Kidney capillary endothelial cell (primary cell): ENCODE data around the gene FGF4.

Experiments used
- DNase-seq: peaks from one replicate; pipeline ENCODE4 v3.0.0-alpha.2; 2018; ENCODE audit warnings: low spot score

The FGF4 gene

GRCh38 chr11:69807106-69807815 is 32.1 kb upstream of the FGF4 start:
- no peak for DNase-seq

- no peak for DNase-seq
These were observed 29.8 kb upstream of the FGF4 start for GRCh38 chr11:69804769-69805508.

GRCh38 chr11:69803604-69804218 is 28.6 kb upstream of the FGF4 start:
- DNase-seq = no peak

GRCh38 chr11:69803022-69803421 is 27.9 kb upstream of the FGF4 start:
- DNase-seq = no peak

- DNase-seq = no peak
These were observed 27.4 kb upstream of the FGF4 start for GRCh38 chr11:69802590-69802989.

- DNase-seq = no peak
These were observed 26.6 kb upstream of the FGF4 start for GRCh38 chr11:69801513-69802335.

- no peak for DNase-seq
These were observed 25.1 kb upstream of the FGF4 start for GRCh38 chr11:69800278-69800677.

- DNase-seq = peak; percentile 23
These were observed 24.4 kb upstream of the FGF4 start for GRCh38 chr11:69799582-69799981.

- no peak for DNase-seq
These were observed 24.0 kb upstream of the FGF4 start for GRCh38 chr11:69799097-69799496.

GRCh38 chr11:69797737-69798528 is 22.8 kb upstream of the FGF4 start:
- DNase-seq = no peak

- DNase-seq = no peak
These were observed 22.0 kb upstream of the FGF4 start for GRCh38 chr11:69797156-69797555.

- no peak for DNase-seq
These were observed 20.9 kb upstream of the FGF4 start for GRCh38 chr11:69796063-69796462.

- DNase-seq = no peak
These were observed 16.4 kb upstream of the FGF4 start for GRCh38 chr11:69791276-69792180.

- DNase-seq = no peak
These were observed 13.8 kb upstream of the FGF4 start for GRCh38 chr11:69788956-69789355.

- DNase-seq = no peak
These were observed 12.8 kb upstream of the FGF4 start for GRCh38 chr11:69787906-69788305.

GRCh38 chr11:69787457-69787856 is 12.3 kb upstream of the FGF4 start:
- no peak for DNase-seq

- no peak for DNase-seq
These were observed 6.1 kb upstream of the FGF4 start for GRCh38 chr11:69781241-69781640.

- no peak for DNase-seq
These were observed 3.2 kb upstream of the FGF4 start for GRCh38 chr11:69778373-69778772.

GRCh38 chr11:69774354-69775162 is 583 bp downstream of the FGF4 start:
- DNase-seq = no peak
